ENCODE results near the gene C22orf42. TPM values are rescaled to one million over a fixed set of nuclear protein-coding genes. Genes with fewer than 3 reads are reported as not detected.

Gene C22orf42
- total RNA-seq, 3 donors from 2014 or later (not counting 1 experiment from before 2014, with no cell fraction given) = not detected

- TF ChIP-seq CTCF (IDR thresholded peaks at IDR 0.05) = no peak
- H3K27me3 ChIP-seq (ENCODE audit: control insufficient read depth, insufficient read depth, low read length) = no peaks in the 10 kb centered on the region
- no peaks in the 10 kb centered on the region for H3K4me1 ChIP-seq (ENCODE audit: control insufficient read depth, insufficient read depth, low read length)
- H3K27me3 Mint-ChIP-seq (ENCODE audit: low read depth in 2 of 2) = peaks cover 15 to 16% of the 10 kb centered on the region in 2 donors
- H3K27ac ChIP-seq (ENCODE audit: low read length) = no peak overlapping the region
- DNase-seq (no peak), ATAC-seq (no peak)
- H3K9me3 Mint-ChIP-seq = no peaks in the 10 kb centered on the region
- H3K9me3 ChIP-seq (ENCODE audit: control insufficient read depth, insufficient read depth, low read length) = no peaks in the 10 kb centered on the region
- intact Hi-C loops (cut with micrococcal nuclease) = no loop called here
- 80% methylated on average over 5 of the region's 6 CpGs for WGBS (ENCODE audit: insufficient coverage)
- H3K27ac Mint-ChIP-seq = no peak overlapping the region
- H3K4me1 Mint-ChIP-seq = no peaks in the 10 kb centered on the region
- no peaks in the 10 kb centered on the region for H3K36me3 Mint-ChIP-seq
- H3K4me3 ChIP-seq (ENCODE audit: low read length) = no peak overlapping the region
- H3K4me3 Mint-ChIP-seq = no peak overlapping the region
- H3K36me3 ChIP-seq (ENCODE audit: control insufficient read depth, insufficient read depth, low read length) = no peaks in the 10 kb centered on the region
These were observed 21.9 kb upstream of the C22orf42 start for GRCh38 chr22:32181043-32181442.

GRCh38 chr22:32177221-32177765, 18.2 kb upstream of the C22orf42 start:
- ATAC-seq (no peak), DNase-seq (no peak)
- Mint-ChIP-seq H3K36me3 (no peaks in the 10 kb centered on the region), H3K27ac (no peak overlapping the region), H3K27me3 (ENCODE audit: low read depth in 2 of 2) (peaks cover 30 to 32% of the 10 kb centered on the region in 2 donors), H3K4me1 (no peaks in the 10 kb centered on the region), H3K9me3 (no peaks in the 10 kb centered on the region), H3K4me3 (no peak overlapping the region)
- intact Hi-C loops (cut with micrococcal nuclease) = no loop called here
- 91% methylated on average over 8 of the region's 8 CpGs for WGBS (ENCODE audit: insufficient coverage)
- no peak for TF ChIP-seq CTCF (IDR thresholded peaks at IDR 0.05)
- Histone ChIP-seq H3K9me3 (ENCODE audit: control insufficient read depth, insufficient read depth, low read length) (no peaks in the 10 kb centered on the region), H3K4me1 (ENCODE audit: control insufficient read depth, insufficient read depth, low read length) (no peaks in the 10 kb centered on the region), H3K4me3 (ENCODE audit: low read length) (no peak overlapping the region), H3K36me3 (ENCODE audit: control insufficient read depth, insufficient read depth, low read length) (no peaks in the 10 kb centered on the region), H3K27ac (ENCODE audit: low read length) (no peak overlapping the region), H3K27me3 (ENCODE audit: control insufficient read depth, insufficient read depth, low read length) (peaks cover 3% of the 10 kb centered on the region)

- Histone ChIP-seq H3K36me3 (ENCODE audit: control insufficient read depth, insufficient read depth, low read length) (no peaks in the 10 kb centered on the region), H3K27ac (ENCODE audit: low read length) (no peak overlapping the region), H3K4me3 (ENCODE audit: low read length) (no peak overlapping the region), H3K9me3 (ENCODE audit: control insufficient read depth, insufficient read depth, low read length) (no peaks in the 10 kb centered on the region), H3K27me3 (ENCODE audit: control insufficient read depth, insufficient read depth, low read length) (peaks cover 3% of the 10 kb centered on the region), H3K4me1 (ENCODE audit: control insufficient read depth, insufficient read depth, low read length) (no peaks in the 10 kb centered on the region)
- Mint-ChIP-seq H3K4me3 (no peak overlapping the region), H3K27me3 (ENCODE audit: low read depth in 2 of 2) (peaks cover 30 to 32% of the 10 kb centered on the region in 2 donors), H3K9me3 (no peaks in the 10 kb centered on the region), H3K36me3 (no peaks in the 10 kb centered on the region), H3K4me1 (no peaks in the 10 kb centered on the region), H3K27ac (no peak overlapping the region)
- intact Hi-C loops (cut with micrococcal nuclease) = no loop called here
- 6% methylated on average over 73 of the region's 73 CpGs for WGBS (ENCODE audit: insufficient coverage)
- DNase-seq (no peak), ATAC-seq (no peak)
- no peak for TF ChIP-seq CTCF (IDR thresholded peaks at IDR 0.05)
These were observed 16.9 kb upstream of the C22orf42 start for GRCh38 chr22:32175683-32176644.

All from natural killer cell (primary cell).